ENCODE measurements around the gene SIRPB2. TPM values are rescaled to one million over a fixed set of nuclear protein-coding genes. Genes with fewer than 3 reads are reported as not detected.

The SIRPB2 gene
- total RNA-seq, 1 donor: not detected

DNA sequence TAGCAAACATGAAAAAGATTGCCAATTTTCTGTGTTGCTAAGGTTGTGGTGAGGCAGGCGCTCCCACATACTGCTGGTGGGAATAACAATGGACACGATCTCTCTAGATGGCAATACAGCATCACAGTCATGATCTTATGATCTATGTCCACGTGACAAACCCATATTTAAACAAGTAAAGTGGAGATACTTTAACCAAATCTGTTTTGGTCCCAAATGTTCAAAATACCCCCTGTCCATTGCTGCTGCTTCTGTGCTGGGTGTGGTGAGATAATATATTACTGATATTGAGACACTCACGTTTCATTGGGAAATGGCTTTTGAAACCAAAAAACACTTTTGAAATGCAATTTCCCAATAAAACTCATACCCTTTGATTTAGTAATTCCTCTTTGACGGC is 43.3 kb upstream of the SIRPB2 start:
- DNase-seq (ENCODE audit: low read depth): no peak
- no peak overlapping the region for H3K4me3 ChIP-seq (ENCODE audit: low read depth, low read length)
- TF ChIP-seq, protein P1, sequence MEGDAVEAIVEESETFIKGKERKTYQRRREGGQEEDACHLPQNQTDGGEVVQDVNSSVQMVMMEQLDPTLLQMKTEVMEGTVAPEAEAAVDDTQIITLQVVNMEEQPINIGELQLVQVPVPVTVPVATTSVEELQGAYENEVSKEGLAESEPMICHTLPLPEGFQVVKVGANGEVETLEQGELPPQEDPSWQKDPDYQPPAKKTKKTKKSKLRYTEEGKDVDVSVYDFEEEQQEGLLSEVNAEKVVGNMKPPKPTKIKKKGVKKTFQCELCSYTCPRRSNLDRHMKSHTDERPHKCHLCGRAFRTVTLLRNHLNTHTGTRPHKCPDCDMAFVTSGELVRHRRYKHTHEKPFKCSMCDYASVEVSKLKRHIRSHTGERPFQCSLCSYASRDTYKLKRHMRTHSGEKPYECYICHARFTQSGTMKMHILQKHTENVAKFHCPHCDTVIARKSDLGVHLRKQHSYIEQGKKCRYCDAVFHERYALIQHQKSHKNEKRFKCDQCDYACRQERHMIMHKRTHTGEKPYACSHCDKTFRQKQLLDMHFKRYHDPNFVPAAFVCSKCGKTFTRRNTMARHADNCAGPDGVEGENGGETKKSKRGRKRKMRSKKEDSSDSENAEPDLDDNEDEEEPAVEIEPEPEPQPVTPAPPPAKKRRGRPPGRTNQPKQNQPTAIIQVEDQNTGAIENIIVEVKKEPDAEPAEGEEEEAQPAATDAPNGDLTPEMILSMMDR (IDR thresholded peaks at IDR 0.05; ENCODE audit: insufficient read depth, low read length): no peak

DNA sequence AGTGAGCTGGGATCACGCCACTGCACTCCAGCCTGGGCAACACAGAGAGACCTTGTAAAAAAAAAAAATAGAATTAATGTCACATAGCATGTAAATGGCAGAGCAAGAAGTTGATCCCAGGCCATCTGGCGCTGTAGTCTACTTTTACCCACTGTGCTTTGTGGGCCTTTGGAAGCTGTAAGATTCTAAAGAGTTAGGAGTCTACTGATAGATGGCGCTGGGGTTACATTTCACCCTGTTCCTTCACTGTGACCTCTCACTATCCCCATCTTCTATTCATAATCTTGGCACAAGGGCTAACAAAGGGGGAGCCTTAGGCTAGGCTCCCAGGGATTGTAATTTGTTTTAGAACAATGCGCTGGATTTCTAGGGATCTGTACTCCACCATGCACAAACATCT is 41.8 kb upstream of the SIRPB2 start:
- DNase-seq (ENCODE audit: low read depth): peak; percentile 20
- no peak overlapping the region for H3K4me3 ChIP-seq (ENCODE audit: low read depth, low read length)
- TF ChIP-seq, protein P1 (IDR thresholded peaks at IDR 0.05; ENCODE audit: insufficient read depth, low read length): no peak

DNA sequence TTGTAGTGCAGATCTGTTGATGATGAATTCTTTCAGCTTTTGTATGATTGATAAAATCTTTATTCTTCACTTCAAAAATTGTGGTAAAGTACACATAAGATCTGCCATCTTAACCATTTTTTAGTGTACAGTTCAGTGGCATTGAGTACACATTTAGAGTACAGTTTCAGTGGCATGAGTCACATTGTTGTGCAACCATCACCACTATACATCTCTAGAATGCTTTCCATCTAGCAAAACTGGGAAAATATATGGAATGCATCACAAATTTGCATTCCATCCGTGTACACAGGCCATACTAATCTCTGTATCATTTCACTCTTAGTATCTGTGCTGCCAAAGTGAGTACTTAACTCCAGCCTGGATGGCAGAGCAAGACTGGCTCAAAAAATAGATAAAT is 37.6 kb upstream of the SIRPB2 start:
- no peak overlapping the region for H3K4me3 ChIP-seq (ENCODE audit: low read depth, low read length)
- DNase-seq (ENCODE audit: low read depth): no peak
- TF ChIP-seq, protein P1 (IDR thresholded peaks at IDR 0.05; ENCODE audit: insufficient read depth, low read length): no peak

DNA sequence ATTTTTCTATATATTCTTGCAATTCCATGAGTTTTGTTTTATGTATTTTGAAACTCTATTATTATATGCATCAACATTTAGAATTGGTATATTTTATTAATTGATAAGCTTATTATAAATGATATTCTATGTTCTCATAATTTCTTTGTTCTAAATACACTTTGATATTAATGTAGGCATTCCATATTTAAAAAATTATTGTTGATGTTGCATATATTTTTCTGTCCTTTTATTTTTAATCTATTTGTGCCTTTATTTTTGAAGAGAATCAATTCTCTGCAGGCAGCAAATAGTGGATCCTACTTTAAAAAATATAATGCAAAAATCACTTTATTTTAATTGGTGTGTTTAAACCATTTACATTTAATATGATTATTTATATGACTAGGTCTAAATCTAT is 36.7 kb upstream of the SIRPB2 start:
- TF ChIP-seq, protein P1 (IDR thresholded peaks at IDR 0.05; ENCODE audit: insufficient read depth, low read length): no peak
- no peak for DNase-seq (ENCODE audit: low read depth)
- H3K4me3 ChIP-seq (ENCODE audit: low read depth, low read length): no peak overlapping the region

DNA sequence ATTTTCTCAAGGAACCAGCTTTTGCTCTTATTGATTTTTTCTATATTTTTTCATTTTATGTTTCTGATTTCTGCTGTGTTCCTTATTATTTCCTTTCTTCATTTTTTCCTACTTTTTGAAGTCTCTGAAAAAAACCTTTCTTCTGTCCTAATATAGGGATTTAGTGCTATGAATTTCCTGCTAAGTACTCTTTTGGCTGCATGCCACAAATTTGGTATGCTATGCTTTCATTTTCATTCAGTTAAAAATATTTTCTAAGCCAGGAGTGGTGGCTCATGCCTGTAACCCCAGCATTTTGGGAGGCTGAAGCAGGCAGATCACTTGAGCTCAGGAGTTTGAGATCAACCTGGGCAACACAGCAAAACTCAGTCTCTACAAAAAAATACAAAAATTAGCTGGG is 35.7 kb upstream of the SIRPB2 start:
- TF ChIP-seq, protein P1 (IDR thresholded peaks at IDR 0.05; ENCODE audit: insufficient read depth, low read length): no peak
- no peak overlapping the region for H3K4me3 ChIP-seq (ENCODE audit: low read depth, low read length)
- DNase-seq (ENCODE audit: low read depth): peak; percentile 35

DNA sequence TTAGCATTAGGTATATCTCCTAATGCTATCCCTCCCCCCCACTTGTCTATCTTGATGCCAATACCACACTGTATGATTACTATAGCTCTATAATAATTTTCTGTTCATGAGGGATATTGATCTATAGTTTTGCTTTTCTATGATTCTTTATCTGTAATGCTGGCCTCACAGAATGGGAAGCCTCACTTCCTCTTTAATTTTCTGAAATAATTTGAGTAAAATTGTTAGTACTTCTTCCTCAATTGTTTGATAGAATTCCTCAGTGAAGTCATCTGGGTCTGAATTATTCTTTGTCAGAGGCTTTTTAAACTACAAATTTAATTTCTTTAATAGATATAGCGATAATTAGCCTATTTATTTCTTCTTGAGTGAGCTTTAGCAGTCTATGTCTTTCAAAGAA is 35.1 kb upstream of the SIRPB2 start:
- TF ChIP-seq, protein P1 (IDR thresholded peaks at IDR 0.05; ENCODE audit: insufficient read depth, low read length): no peak
- DNase-seq (ENCODE audit: low read depth): no peak
- no peak overlapping the region for H3K4me3 ChIP-seq (ENCODE audit: low read depth, low read length)

DNA sequence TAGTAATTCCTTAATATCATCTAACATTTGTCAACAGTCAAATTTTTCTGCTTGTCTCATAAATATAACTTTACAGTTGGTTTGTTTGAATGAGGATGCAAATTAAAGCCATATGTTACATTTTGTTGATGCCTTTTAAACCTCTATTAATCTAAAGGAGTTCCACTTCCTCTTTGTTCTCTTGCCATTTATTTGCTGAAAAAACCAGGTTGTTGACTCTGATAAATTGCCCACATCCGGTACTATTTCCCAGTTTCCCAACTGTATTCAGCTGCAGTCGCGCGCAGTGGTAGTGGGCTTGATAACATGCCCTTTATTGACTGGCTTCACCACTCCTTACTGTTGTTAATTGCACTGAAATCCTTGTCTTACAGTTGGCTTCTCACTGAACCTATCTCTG is 32.8 kb upstream of the SIRPB2 start:
- TF ChIP-seq, protein P1 (IDR thresholded peaks at IDR 0.05; ENCODE audit: insufficient read depth, low read length): no peak
- no peak for DNase-seq (ENCODE audit: low read depth)

More for the DNA sequence above, 32.8 kb upstream of the SIRPB2 start:
- H3K4me3 ChIP-seq (ENCODE audit: low read depth, low read length): no peak overlapping the region

All from fibroblast of the aortic adventitia (primary cell).